Body of pancreas (tissue), 4 donors: ENCODE data around the gene MGAT5. TPM values are rescaled to one million over a fixed set of nuclear protein-coding genes. Genes with fewer than 3 reads are reported as not detected.

Experiments used
- ATAC-seq: fragments of 150-250 bp; one replicate; pipeline ENCODE4 v1.9.1; 2016
- DNase-seq, 4 donors: peaks; one replicate each; pipeline ENCODE4 v3.0.0-alpha.2; 2019
- H3K27ac ChIP-seq, 4 donors: fragments of 200-600 bp; sonication (generic); 1 replicate in 3 of 4; 2 replicates in 1 of 4; pipeline versions ENCODE4 v1.5.1 to v1.6.1; 2016 to 2019; ENCODE audit warnings: mild to moderate bottlenecking in 1 of 4, mixed read lengths in 1 of 4, moderate library complexity in 1 of 4
- H3K27me3 ChIP-seq, 2 donors: fragments of 200-600 bp; sonication (generic); one replicate each; pipeline ENCODE4 v1.6.0; 2016; ENCODE audit warnings: mild to moderate bottlenecking in 1 of 2
- H3K36me3 ChIP-seq, 2 donors: fragments of 200-600 bp; sonication (generic); replicated peaks in 1 of 2; 2 replicates each; pipeline ENCODE4 v1.5.1; 2016; ENCODE audit warnings: low read depth in 2 of 2; ENCODE audit not compliant: insufficient read depth in 1 of 2
- H3K4me1 ChIP-seq: fragments of 200-600 bp; sonication (generic); one replicate; pipeline ENCODE4 v1.6.0; 2016
- H3K4me3 ChIP-seq, 2 donors: fragments of 200-600 bp; sonication (generic); 1 replicate in 1 of 2; 2 replicates in 1 of 2; pipeline ENCODE4 v1.5.1; 2016 to 2019
- H3K9me3 ChIP-seq, 3 donors: fragments of 200-600 bp; sonication (generic); 1 replicate in 2 of 3; 2 replicates in 1 of 3; pipeline ENCODE4 v1.5.1; 2016
- POLR2A ChIP-seq, 3 donors: fragments of 450-650 bp; IDR thresholded peaks; one replicate each; pipeline ENCODE4 v1.6.1; 2016; ENCODE audit warnings: antibody characterized with exemption in 3 of 3, mild to moderate bottlenecking in 2 of 3
- WGBS, 2 donors: methylation state at CpG; one replicate each; pipeline ENCODE4 v1.1.5; 2017; 5-methylcytosine and 5-hydroxymethylcytosine counted together
- intact Hi-C: fragments of 100-400 bp; cut with DNase I; formaldehyde crosslinking; loops from one replicate; pipeline ENCODE4 v1.15.1; 2023
- total RNA-seq, 2 donors: library from RNA; depleted of rRNA; stranded (reverse); fragments of >200 nt; gene quantifications; one replicate each; pipeline ENCODE4 v1.1.0, GENCODE V29; 2016
- TF ChIP-seq, protein P1 (sequence below), 7 experiments: fragments of 450-650 bp in 4 of 7; fragments of 200-600 bp in 3 of 7; sonication (generic) in 3 of 7; IDR thresholded peaks; one replicate each; pipeline ENCODE4 v1.5.1; 2016 to 2019; ENCODE audit warnings: antibody characterized with exemption in 7 of 7

MGAT5 gene
- total RNA-seq, 2 donors from 2014 or later, result 15.8 to 16.3 TPM

DNA sequence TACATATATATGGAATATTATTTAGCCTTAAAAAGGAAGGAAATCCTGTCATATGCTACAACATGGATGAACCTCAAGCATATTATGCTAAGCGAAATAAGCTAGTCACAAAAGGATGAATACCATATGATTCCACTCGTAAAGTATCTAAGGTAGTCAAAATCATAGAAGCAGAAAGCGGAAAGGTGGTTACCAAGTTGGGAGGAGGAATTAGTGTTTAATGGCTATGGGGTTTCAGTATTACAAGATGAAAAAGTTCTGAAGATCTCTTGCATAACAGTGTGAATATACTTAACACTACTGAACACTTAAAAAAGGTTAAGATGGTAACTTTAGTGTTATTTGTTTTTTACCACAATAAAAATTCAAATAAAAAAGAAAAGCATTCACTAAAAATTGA, 99.0 kb downstream of the MGAT5 start:
- TF ChIP-seq POLR2A (IDR thresholded peaks at IDR 0.05), result no peak
- TF ChIP-seq, protein P1, sequence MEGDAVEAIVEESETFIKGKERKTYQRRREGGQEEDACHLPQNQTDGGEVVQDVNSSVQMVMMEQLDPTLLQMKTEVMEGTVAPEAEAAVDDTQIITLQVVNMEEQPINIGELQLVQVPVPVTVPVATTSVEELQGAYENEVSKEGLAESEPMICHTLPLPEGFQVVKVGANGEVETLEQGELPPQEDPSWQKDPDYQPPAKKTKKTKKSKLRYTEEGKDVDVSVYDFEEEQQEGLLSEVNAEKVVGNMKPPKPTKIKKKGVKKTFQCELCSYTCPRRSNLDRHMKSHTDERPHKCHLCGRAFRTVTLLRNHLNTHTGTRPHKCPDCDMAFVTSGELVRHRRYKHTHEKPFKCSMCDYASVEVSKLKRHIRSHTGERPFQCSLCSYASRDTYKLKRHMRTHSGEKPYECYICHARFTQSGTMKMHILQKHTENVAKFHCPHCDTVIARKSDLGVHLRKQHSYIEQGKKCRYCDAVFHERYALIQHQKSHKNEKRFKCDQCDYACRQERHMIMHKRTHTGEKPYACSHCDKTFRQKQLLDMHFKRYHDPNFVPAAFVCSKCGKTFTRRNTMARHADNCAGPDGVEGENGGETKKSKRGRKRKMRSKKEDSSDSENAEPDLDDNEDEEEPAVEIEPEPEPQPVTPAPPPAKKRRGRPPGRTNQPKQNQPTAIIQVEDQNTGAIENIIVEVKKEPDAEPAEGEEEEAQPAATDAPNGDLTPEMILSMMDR (IDR thresholded peaks at IDR 0.05), result no peak
- no peaks in the 10 kb centered on the region for H3K9me3 ChIP-seq
- no peak for DNase-seq
- WGBS, 2 donors, result 95 to 98% methylated on average over 3 of the region's 3 CpGs
- intact Hi-C loops, result no loop called here
- H3K4me1 ChIP-seq, result no peaks in the 10 kb centered on the region
- ATAC-seq, result no peak
- no peaks in the 10 kb centered on the region for H3K27me3 ChIP-seq
- no peak overlapping the region for H3K27ac ChIP-seq
- H3K36me3 ChIP-seq, result peaks cover 0 to 2% of the 10 kb centered on the region in 2 donors
- no peak overlapping the region for H3K4me3 ChIP-seq

- intact Hi-C loops, result no loop called here
- no peaks in the 10 kb centered on the region for H3K27me3 ChIP-seq
- peaks cover under 1% of the 10 kb centered on the region for H3K4me1 ChIP-seq
- H3K27ac ChIP-seq, result no peak overlapping the region
- DNase-seq (no peak), ATAC-seq (no peak)
- no peak overlapping the region for H3K4me3 ChIP-seq
- WGBS, 2 donors, result 90 to 93% methylated on average over 3 of the region's 3 CpGs
- H3K36me3 ChIP-seq, result peaks cover 0 to 2% of the 10 kb centered on the region in 2 donors
- TF ChIP-seq, protein P1 (IDR thresholded peaks at IDR 0.05), result no peak
- no peak for TF ChIP-seq POLR2A (IDR thresholded peaks at IDR 0.05)
- no peaks in the 10 kb centered on the region for H3K9me3 ChIP-seq
Observed at GRCh38 chr2:134354611-134355010, 100.7 kb downstream of the MGAT5 start.

DNA sequence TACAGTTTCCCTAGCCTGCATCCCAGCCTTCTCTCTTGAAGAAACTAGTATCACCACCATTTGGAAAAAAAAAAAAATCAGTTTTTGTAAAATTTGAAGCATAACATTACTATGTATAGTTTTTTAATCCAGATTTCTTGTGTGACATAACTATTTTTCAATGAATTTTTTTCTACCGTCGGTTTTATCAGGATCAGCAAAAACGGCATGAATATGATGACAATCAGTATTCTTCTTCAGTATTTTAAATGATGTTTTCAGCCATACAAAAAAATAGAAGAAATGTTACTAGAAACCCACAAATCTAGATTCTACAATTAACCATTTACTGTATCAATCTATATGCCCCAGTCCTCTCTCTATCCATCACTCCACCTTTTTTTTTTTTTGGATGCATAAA, 103.9 kb downstream of the MGAT5 start:
- H3K27me3 ChIP-seq, result no peaks in the 10 kb centered on the region
- TF ChIP-seq POLR2A (IDR thresholded peaks at IDR 0.05), result no peak
- TF ChIP-seq, protein P1 (IDR thresholded peaks at IDR 0.05), result no peak
- H3K4me1 ChIP-seq, result peaks cover 12% of the 10 kb centered on the region
- ATAC-seq, result no peak
- no peaks in the 10 kb centered on the region for H3K9me3 ChIP-seq
- H3K27ac ChIP-seq, result no peak overlapping the region
- no peak for DNase-seq
- no peak overlapping the region for H3K4me3 ChIP-seq
- WGBS, 2 donors, result 89 to 95% methylated on average over 3 of the region's 3 CpGs
- peaks cover 0 to 3% of the 10 kb centered on the region in 2 donors for H3K36me3 ChIP-seq
- intact Hi-C loops, result no loop called here

DNA sequence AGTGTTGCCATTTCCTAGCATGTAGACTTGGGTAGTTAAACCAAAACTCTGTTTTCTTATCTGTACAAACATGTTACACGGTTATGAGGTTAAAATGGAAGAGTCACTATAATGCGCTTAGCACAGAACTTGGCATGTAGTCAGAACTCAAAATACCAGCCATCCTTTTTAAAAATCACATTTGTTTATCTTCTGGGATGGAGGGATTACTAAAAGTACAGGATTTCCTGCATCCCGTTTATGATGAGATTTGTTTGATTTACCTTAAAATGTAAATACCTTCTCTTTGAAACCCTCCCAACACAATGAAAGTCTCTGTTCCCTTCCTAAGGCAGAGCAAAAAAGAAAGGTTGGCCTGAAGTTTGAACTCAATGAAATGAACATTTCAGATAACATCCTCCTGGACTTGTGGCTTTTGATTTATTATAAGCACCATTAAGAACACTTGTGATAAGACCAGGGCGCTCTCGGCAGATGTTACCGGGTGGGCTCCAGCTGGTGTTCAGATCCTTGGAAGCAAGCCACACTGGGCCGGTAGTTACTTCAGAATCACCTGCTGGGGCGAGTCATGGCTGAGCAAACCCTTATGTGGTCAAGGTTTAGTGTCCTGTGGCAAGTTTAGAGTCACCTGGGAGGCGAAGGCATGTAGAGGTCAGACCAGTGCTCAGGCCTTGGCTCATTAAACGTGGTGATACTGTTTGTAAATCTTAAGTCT, 105.7 kb downstream of the MGAT5 start:
- peaks cover 0 to 3% of the 10 kb centered on the region in 2 donors for H3K36me3 ChIP-seq
- WGBS, 2 donors, result 54 to 71% methylated on average over 9 to 10 of the region's 10 CpGs
- DNase-seq, result no peak
- H3K4me1 ChIP-seq, result peaks cover 12% of the 10 kb centered on the region
- TF ChIP-seq, protein P1 (IDR thresholded peaks at IDR 0.05), result no peak
- TF ChIP-seq POLR2A (IDR thresholded peaks at IDR 0.05), result no peak
- H3K27ac ChIP-seq, result no peak overlapping the region
- intact Hi-C loops, result no loop called here
- H3K27me3 ChIP-seq, result no peaks in the 10 kb centered on the region
- H3K9me3 ChIP-seq, result no peaks in the 10 kb centered on the region
- no peak for ATAC-seq
- no peak overlapping the region for H3K4me3 ChIP-seq
